ENCODE measurements around the gene FHL2. TPM values are rescaled to one million over a fixed set of nuclear protein-coding genes. Genes with fewer than 3 reads are reported as not detected.

Gene FHL2
- polyA plus RNA-seq, 3 donors = 0.03 TPM; not detected in 1

- Mint-ChIP-seq H3K9me3 (no peaks in the 10 kb centered on the region), H3K27ac (no peak overlapping the region), H3K4me3 (no peak overlapping the region), H3K27me3 (ENCODE audit: low read depth in 3 of 3) (peaks cover 4 to 12% (median 10%) of the 10 kb centered on the region in 3 donors), H3K4me1 (peaks cover 4% of the 10 kb centered on the region), H3K36me3 (peaks cover 9 to 15% of the 10 kb centered on the region in 2 donors)
- Histone ChIP-seq H4K20me1 (ENCODE audit: insufficient read depth, low read length) (no peaks in the 10 kb centered on the region), H3K36me3 (replicated peaks in 1 of 2; ENCODE audit: control insufficient read depth in 1 of 2, insufficient read depth in 2 of 2, low read length in 2 of 2) (peaks cover 0 to 9% of the 10 kb centered on the region in 2 donors), H3K4me2 (replicated peaks; ENCODE audit: extremely low read depth, low read length, poor library complexity, severe bottlenecking) (no peak overlapping the region), H3K27me3 (ENCODE audit: control insufficient read depth in 2 of 2, insufficient read depth in 2 of 2, low read length in 2 of 2) (no peaks in the 10 kb centered on the region), H2AFZ (ENCODE audit: insufficient read depth, low read depth, low read length, poor library complexity, severe bottlenecking) (no peak overlapping the region), H3K9ac (ENCODE audit: insufficient read depth, low read length, poor library complexity, severe bottlenecking) (no peak overlapping the region), H3K79me2 (ENCODE audit: insufficient read depth, low read length) (no peaks in the 10 kb centered on the region), H3K9me3 (replicated peaks in 1 of 2; ENCODE audit: control insufficient read depth in 1 of 2, insufficient read depth in 1 of 2, low read length in 2 of 2) (no peaks in the 10 kb centered on the region), H3K4me1 (ENCODE audit: control insufficient read depth in 1 of 2, insufficient read depth in 2 of 2, low read length in 2 of 2) (peaks cover 0 to 6% of the 10 kb centered on the region in 2 donors), H3K4me3 (replicated peaks in 1 of 3; ENCODE audit: low read depth in 2 of 3, low read length in 3 of 3) (no peak overlapping the region), H3K27ac (ENCODE audit: low read depth in 1 of 2, low read length in 2 of 2) (no peak overlapping the region)
- 100% methylated on average over 1 of the region's 3 CpGs for WGBS (ENCODE audit: insufficient coverage)
- no peak for TF ChIP-seq CTCF (IDR thresholded peaks at IDR 0.05)
- intact Hi-C loops (cut with micrococcal nuclease) = no loop called here
- no peak for DNase-seq
Observed at GRCh38 chr2:105365206-105365605, 33.6 kb downstream of the FHL2 start.

- no peak for DNase-seq
- peaks cover 2% of the 10 kb centered on the region for H3K4me1 Mint-ChIP-seq
- Histone ChIP-seq H3K4me1 (ENCODE audit: control insufficient read depth in 1 of 2, insufficient read depth in 2 of 2, low read length in 2 of 2) (peaks cover 0 to under 1% of the 10 kb centered on the region in 2 donors), H3K9ac (ENCODE audit: insufficient read depth, low read length, poor library complexity, severe bottlenecking) (no peak overlapping the region), H4K20me1 (ENCODE audit: insufficient read depth, low read length) (no peaks in the 10 kb centered on the region), H3K79me2 (ENCODE audit: insufficient read depth, low read length) (no peaks in the 10 kb centered on the region), H3K4me3 (replicated peaks in 1 of 3; ENCODE audit: low read depth in 2 of 3, low read length in 3 of 3) (no peak overlapping the region), H3K36me3 (replicated peaks in 1 of 2; ENCODE audit: control insufficient read depth in 1 of 2, insufficient read depth in 2 of 2, low read length in 2 of 2) (peaks cover 0 to 11% of the 10 kb centered on the region in 2 donors), H3K4me2 (replicated peaks; ENCODE audit: extremely low read depth, low read length, poor library complexity, severe bottlenecking) (no peak overlapping the region), H2AFZ (ENCODE audit: insufficient read depth, low read depth, low read length, poor library complexity, severe bottlenecking) (no peak overlapping the region), H3K27me3 (ENCODE audit: control insufficient read depth in 2 of 2, insufficient read depth in 2 of 2, low read length in 2 of 2) (no peaks in the 10 kb centered on the region), H3K27ac (ENCODE audit: low read depth in 1 of 2, low read length in 2 of 2) (no peak overlapping the region), H3K9me3 (replicated peaks in 1 of 2; ENCODE audit: control insufficient read depth in 1 of 2, insufficient read depth in 1 of 2, low read length in 2 of 2) (no peaks in the 10 kb centered on the region)
- TF ChIP-seq CTCF (IDR thresholded peaks at IDR 0.05) = no peak
- peaks cover 4 to 11% (median 10%) of the 10 kb centered on the region in 3 donors for H3K27me3 Mint-ChIP-seq (ENCODE audit: low read depth in 3 of 3)
- H3K36me3 Mint-ChIP-seq = peaks cover 11 to 21% of the 10 kb centered on the region in 2 donors
- no peaks in the 10 kb centered on the region for H3K9me3 Mint-ChIP-seq
- H3K4me3 Mint-ChIP-seq = no peak overlapping the region
- intact Hi-C loops (cut with micrococcal nuclease) = no loop called here
- 90% methylated on average over 4 of the region's 5 CpGs for WGBS (ENCODE audit: insufficient coverage)
- no peak overlapping the region for H3K27ac Mint-ChIP-seq
Observed at GRCh38 chr2:105364436-105365139, 34.3 kb downstream of the FHL2 start.
